Measurements from ENCODE around the gene UGT1A1.
"Not testable (repeated sequence)": the region's sequence is repeated elsewhere in the genome, so short reads cannot be mapped to it uniquely, and the experiment has no call there.

UGT1A1 gene

DNA sequence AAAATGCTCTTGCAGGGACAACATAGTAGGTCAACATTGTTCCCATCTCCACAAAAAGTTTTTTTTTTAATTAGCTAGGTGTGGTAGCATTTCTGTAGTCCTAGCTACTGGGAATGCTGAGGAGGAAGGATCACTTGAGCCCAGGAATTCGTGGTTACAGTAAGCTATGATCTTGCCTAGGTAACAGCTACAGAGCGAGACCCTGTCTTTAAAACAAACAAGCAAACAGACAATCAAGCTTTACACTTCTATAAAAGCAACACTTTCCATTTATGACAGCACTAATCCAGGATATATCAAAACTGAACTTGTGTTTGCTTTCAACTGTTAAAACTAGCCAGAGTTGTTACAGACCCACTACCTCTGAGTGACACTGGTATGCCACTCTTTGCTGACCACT, 19.2 kb upstream of the UGT1A1 start:
- Histone ChIP-seq H3K4me3 (ENCODE audit: low read length) (no peak overlapping the region), H3K4me2 (ENCODE audit: low read length) (no peak overlapping the region), H3K36me3 (ENCODE audit: control insufficient read depth, low read length) (no peaks in the 10 kb centered on the region), H3F3A (ENCODE audit: control insufficient read depth, insufficient read depth) (no peaks in the 10 kb centered on the region), H3K9me2 (replicated peaks; ENCODE audit: control insufficient read depth, low read length) (no peaks in the 10 kb centered on the region), H3K27me3 (ENCODE audit: control insufficient read depth, low read length) (no peaks in the 10 kb centered on the region), H3K27ac (ENCODE audit: low read depth, low read length) (no peak overlapping the region), H3K79me2 (ENCODE audit: control insufficient read depth, low read length) (no peaks in the 10 kb centered on the region), H4K20me1 (ENCODE audit: control insufficient read depth, insufficient read depth, low read depth, low read length) (no peaks in the 10 kb centered on the region), H3K4me1 (ENCODE audit: control insufficient read depth, low read length) (no peaks in the 10 kb centered on the region), H3K9me3 (ENCODE audit: control insufficient read depth, insufficient read depth, low read length) (no peaks in the 10 kb centered on the region)
- TF ChIP-seq, protein P1, sequence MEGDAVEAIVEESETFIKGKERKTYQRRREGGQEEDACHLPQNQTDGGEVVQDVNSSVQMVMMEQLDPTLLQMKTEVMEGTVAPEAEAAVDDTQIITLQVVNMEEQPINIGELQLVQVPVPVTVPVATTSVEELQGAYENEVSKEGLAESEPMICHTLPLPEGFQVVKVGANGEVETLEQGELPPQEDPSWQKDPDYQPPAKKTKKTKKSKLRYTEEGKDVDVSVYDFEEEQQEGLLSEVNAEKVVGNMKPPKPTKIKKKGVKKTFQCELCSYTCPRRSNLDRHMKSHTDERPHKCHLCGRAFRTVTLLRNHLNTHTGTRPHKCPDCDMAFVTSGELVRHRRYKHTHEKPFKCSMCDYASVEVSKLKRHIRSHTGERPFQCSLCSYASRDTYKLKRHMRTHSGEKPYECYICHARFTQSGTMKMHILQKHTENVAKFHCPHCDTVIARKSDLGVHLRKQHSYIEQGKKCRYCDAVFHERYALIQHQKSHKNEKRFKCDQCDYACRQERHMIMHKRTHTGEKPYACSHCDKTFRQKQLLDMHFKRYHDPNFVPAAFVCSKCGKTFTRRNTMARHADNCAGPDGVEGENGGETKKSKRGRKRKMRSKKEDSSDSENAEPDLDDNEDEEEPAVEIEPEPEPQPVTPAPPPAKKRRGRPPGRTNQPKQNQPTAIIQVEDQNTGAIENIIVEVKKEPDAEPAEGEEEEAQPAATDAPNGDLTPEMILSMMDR (IDR thresholded peaks at IDR 0.05; ENCODE audit: low read depth, low read length, poor library complexity, severe bottlenecking): no peak
- no peak for TF ChIP-seq EZH2phosphoT487 (IDR thresholded peaks at IDR 0.05; ENCODE audit: borderline replicate concordance, low read length)

DNA sequence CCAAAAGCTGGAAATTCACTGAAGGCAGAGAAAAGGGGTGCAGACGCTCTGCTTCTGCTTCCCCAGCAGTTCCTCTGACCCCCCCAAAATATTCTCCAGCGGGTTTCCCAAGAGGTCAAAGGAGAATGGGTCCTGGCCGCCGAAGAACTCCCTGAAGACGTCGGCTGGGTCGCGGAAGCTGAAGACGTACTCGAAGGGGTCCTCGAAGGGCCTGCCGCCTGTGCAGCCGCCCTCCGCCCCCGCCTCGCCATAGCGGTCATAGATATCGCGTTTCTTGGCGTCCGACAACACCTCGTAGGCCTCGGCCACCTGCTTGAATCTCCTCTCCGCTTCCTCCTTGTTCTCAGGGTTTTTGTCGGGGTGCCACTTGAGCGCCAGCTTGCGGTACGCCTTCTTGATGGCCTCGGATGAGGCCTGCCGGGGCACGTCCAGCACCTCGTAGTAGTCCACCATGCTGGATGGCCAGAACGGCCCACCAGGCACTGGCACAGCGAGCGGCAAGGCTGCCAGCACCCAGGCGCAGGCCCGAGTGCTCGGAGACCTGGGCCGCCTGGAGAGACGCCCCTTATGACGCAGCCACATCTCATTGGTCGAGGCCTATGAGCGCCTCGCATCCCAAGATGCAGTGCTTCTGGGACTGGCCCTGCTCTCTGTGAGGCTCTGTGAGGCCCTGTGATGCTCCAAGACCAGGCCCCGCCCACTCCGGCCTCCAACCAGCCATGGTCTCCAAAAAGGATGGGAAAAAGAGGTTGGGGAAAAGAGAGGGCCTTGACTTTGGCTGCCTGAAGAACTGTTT, 16.4 kb upstream of the UGT1A1 start:
- Histone ChIP-seq H3K27me3 (ENCODE audit: control insufficient read depth, low read length) (0 out of 2 replicates have a peak, but pooled peaks cover 3% of the 10 kb centered on the region), H3K4me1 (ENCODE audit: control insufficient read depth, low read length) (no peaks in the 10 kb centered on the region), H4K20me1 (ENCODE audit: control insufficient read depth, insufficient read depth, low read depth, low read length) (no peaks in the 10 kb centered on the region), H3K4me2 (ENCODE audit: low read length) (no peak overlapping the region), H3K4me3 (ENCODE audit: low read length) (no peak overlapping the region), H3K27ac (ENCODE audit: low read depth, low read length) (no peak overlapping the region), H3F3A (ENCODE audit: control insufficient read depth, insufficient read depth) (no peaks in the 10 kb centered on the region), H3K9me2 (replicated peaks; ENCODE audit: control insufficient read depth, low read length) (no peaks in the 10 kb centered on the region), H3K9me3 (ENCODE audit: control insufficient read depth, insufficient read depth, low read length) (no peaks in the 10 kb centered on the region), H3K79me2 (ENCODE audit: control insufficient read depth, low read length) (no peaks in the 10 kb centered on the region), H3K36me3 (ENCODE audit: control insufficient read depth, low read length) (no peaks in the 10 kb centered on the region)
- TF ChIP-seq EZH2phosphoT487 (IDR thresholded peaks at IDR 0.05; ENCODE audit: borderline replicate concordance, low read length): no peak
- TF ChIP-seq, protein P1 (IDR thresholded peaks at IDR 0.05; ENCODE audit: low read depth, low read length, poor library complexity, severe bottlenecking): no peak

DNA sequence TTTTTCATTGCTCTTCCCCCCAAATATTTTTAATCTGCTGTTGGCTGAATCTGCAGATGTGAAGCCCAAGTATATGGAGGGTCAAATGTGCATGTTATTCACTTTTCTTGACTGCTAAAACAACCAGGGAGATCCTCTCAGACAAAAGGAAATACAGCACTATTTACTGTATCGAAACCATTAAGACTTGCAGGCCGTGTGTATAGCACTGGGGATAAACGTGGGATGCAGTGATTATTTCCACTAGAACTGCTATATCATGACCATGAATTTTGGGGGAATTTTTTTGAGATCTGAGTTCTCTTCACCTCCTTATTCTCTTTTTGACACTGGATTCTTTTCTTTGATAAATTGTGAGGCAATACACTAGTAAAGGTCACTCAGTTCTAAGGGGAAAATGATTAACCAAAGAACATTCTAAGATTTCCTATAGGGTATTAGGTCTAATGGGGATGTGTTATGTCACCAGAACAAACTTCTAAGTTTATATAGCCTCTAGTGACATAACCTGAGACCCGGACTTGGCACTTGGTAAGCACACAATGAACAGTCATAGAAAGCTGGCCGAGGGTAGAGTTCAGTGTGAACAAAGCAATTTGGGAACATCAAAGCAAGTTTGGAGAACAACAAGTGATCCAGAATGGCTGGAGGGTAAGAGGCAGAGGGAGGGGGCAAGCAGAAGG, 14.9 kb upstream of the UGT1A1 start:
- no peak overlapping the region for H3K27ac ChIP-seq (ENCODE audit: low read depth, low read length)
- 0 out of 2 replicates have a peak, but pooled peaks cover 3% of the 10 kb centered on the region for H3K27me3 ChIP-seq (ENCODE audit: control insufficient read depth, low read length)
- no peaks in the 10 kb centered on the region for H3K9me2 ChIP-seq (replicated peaks; ENCODE audit: control insufficient read depth, low read length)
- TF ChIP-seq EZH2phosphoT487 (IDR thresholded peaks at IDR 0.05; ENCODE audit: borderline replicate concordance, low read length): no peak
- TF ChIP-seq, protein P1 (IDR thresholded peaks at IDR 0.05; ENCODE audit: low read depth, low read length, poor library complexity, severe bottlenecking): no peak
- no peak overlapping the region for H3K4me2 ChIP-seq (ENCODE audit: low read length)
- no peaks in the 10 kb centered on the region for H3K9me3 ChIP-seq (ENCODE audit: control insufficient read depth, insufficient read depth, low read length)
- H3K36me3 ChIP-seq (ENCODE audit: control insufficient read depth, low read length): no peaks in the 10 kb centered on the region
- no peaks in the 10 kb centered on the region for H4K20me1 ChIP-seq (ENCODE audit: control insufficient read depth, insufficient read depth, low read depth, low read length)
- H3K79me2 ChIP-seq (ENCODE audit: control insufficient read depth, low read length): no peaks in the 10 kb centered on the region
- H3F3A ChIP-seq (ENCODE audit: control insufficient read depth, insufficient read depth): no peaks in the 10 kb centered on the region
- H3K4me1 ChIP-seq (ENCODE audit: control insufficient read depth, low read length): no peaks in the 10 kb centered on the region
- H3K4me3 ChIP-seq (ENCODE audit: low read length): no peak overlapping the region

DNA sequence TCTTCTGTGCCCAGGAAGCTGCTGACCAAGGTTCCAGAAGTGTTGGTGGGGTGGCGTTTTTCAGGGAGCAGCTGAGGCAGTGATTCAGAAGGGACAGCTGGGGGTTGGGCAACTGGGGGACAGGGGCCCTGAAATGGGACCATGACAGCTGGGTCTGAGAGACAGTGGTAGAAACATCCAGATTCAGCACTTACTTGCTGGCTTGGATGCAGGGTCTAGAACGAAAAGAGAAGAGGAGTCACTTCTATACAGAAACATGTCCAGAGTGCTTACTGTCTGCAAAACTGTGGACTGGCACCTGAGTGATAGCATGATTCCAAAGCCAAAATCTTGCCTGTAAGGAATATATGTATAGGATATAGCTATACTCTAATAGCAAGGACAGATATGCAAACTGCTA, 14.2 kb upstream of the UGT1A1 start:
- H3K27me3 ChIP-seq (ENCODE audit: control insufficient read depth, low read length); H3K9me3 ChIP-seq (ENCODE audit: control insufficient read depth, insufficient read depth, low read length); H3K79me2 ChIP-seq (ENCODE audit: control insufficient read depth, low read length); H3K36me3 ChIP-seq (ENCODE audit: control insufficient read depth, low read length); H3K4me3 ChIP-seq (ENCODE audit: low read length); H3K27ac ChIP-seq (ENCODE audit: low read depth, low read length); H4K20me1 ChIP-seq (ENCODE audit: control insufficient read depth, insufficient read depth, low read depth, low read length); H3K4me2 ChIP-seq (ENCODE audit: low read length); H3K4me1 ChIP-seq (ENCODE audit: control insufficient read depth, low read length); H3K9me2 ChIP-seq (replicated peaks; ENCODE audit: control insufficient read depth, low read length); H3F3A ChIP-seq (ENCODE audit: control insufficient read depth, insufficient read depth): not testable (repeated sequence)

Measured in DOHH2 (cell line).